ENCODE results near the gene SPATA18.
"Not testable (repeated sequence)": the region's sequence is repeated elsewhere in the genome, so short reads cannot be mapped to it uniquely, and the experiment has no call there.

The SPATA18 gene

DNA sequence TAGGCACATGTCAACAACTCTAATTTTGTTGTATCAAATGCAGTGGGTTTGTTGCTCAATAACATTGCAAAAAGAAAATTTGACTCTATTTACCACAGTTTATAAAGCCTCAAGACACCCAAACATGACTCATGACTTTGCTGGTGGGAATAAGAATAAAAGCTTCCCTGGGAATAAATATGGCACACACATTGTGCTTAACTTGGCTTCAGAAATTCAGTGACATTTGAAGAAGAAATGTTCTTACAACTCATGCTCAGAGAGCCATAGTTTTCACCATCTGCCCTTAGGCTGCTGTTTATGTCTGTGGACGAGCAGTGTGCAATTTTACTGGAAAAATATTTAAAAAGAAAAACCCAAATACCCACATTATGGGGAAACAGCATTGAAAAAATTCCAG is 60.9 kb downstream of the SPATA18 start:
- Histone ChIP-seq H3K36me3 (ENCODE audit: control insufficient read depth, low read depth, low read length) (no peaks in the 10 kb centered on the region), H3K27me3 (ENCODE audit: control insufficient read depth, insufficient read depth, low read length) (no peaks in the 10 kb centered on the region), H3K27ac (ENCODE audit: low read length) (no peak overlapping the region), H3K9ac (ENCODE audit: low read length) (no peak overlapping the region), H3K4me3 (ENCODE audit: low read length) (no peak overlapping the region), H3K4me1 (ENCODE audit: control insufficient read depth, low read depth, low read length) (no peaks in the 10 kb centered on the region), H3K9me3 (ENCODE audit: control insufficient read depth, low read depth, low read length) (no peaks in the 10 kb centered on the region)

DNA sequence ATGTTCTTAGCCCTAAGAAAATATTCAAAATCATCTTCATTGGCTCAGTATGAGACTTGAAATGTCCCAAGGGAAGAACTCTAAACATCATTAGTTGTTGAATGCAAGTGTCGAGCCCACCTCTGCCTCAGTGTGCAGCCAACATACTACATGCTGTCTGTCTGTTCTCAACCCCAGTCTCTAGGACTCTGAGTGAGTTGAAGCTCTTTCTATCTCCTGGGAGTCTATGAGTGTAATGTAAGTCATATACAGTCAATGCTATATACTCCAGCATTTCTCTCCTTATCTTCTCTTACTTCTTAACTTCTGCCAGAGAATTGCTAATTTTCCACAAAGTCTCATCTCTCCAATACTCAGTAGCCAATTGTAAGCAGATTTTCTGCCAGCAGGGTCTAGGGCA is 61.3 kb downstream of the SPATA18 start:
- Histone ChIP-seq H3K9me3 (ENCODE audit: control insufficient read depth, low read depth, low read length) (no peaks in the 10 kb centered on the region), H3K4me1 (ENCODE audit: control insufficient read depth, low read depth, low read length) (no peaks in the 10 kb centered on the region), H3K9ac (ENCODE audit: low read length) (no peak overlapping the region), H3K36me3 (ENCODE audit: control insufficient read depth, low read depth, low read length) (no peaks in the 10 kb centered on the region), H3K27me3 (ENCODE audit: control insufficient read depth, insufficient read depth, low read length) (no peaks in the 10 kb centered on the region), H3K27ac (ENCODE audit: low read length) (no peak overlapping the region), H3K4me3 (ENCODE audit: low read length) (no peak overlapping the region)

DNA sequence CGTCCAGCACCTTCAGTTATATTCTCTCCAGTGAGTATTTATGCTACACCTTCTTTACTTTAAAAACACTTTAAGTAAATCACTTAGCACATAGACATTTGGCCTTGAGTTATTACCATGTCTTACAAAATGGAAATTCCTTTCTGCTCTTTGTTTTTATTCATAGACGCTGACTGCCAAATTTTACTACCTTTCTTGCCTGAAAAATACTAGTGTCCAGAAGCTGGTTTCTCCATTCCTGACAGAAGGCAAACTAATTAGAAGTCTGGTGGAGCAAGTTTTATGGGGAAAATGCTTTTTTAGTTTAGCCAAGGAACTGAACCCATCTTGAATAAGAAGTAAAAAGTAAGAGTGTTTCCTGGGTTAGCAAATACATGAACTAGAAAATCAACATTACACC is 65.5 kb downstream of the SPATA18 start:
- H3K27ac ChIP-seq (ENCODE audit: low read length), result no peak overlapping the region
- no peak overlapping the region for H3K9ac ChIP-seq (ENCODE audit: low read length)
- no peaks in the 10 kb centered on the region for H3K9me3 ChIP-seq (ENCODE audit: control insufficient read depth, low read depth, low read length)
- no peaks in the 10 kb centered on the region for H3K36me3 ChIP-seq (ENCODE audit: control insufficient read depth, low read depth, low read length)
- H3K4me3 ChIP-seq (ENCODE audit: low read length), result no peak overlapping the region
- H3K4me1 ChIP-seq (ENCODE audit: control insufficient read depth, low read depth, low read length), result no peaks in the 10 kb centered on the region
- H3K27me3 ChIP-seq (ENCODE audit: control insufficient read depth, insufficient read depth, low read length), result no peaks in the 10 kb centered on the region

DNA sequence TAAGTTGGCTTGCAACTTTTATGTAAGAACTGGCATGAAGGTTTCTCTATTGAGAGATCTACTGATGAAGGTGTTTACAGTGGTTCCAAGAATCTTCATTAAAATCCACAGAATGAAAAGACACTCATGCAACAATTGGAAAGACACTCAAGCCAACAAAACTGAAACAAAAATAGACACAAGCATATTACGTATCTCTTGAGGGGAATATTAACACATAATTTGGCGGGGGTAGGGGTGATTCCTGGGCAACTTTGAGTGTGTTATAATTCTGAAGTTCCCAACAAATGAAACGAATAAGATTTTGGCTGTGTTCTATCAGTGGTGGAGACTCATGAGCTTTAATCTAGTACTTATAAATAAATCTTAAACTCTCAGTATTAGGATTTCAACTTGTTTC is 75.1 kb downstream of the SPATA18 start:
- H3K4me3 ChIP-seq (ENCODE audit: low read length), result no peak overlapping the region
- no peaks in the 10 kb centered on the region for H3K9me3 ChIP-seq (ENCODE audit: control insufficient read depth, low read depth, low read length)
- H3K9ac ChIP-seq (ENCODE audit: low read length), result no peak overlapping the region
- peaks cover 7% of the 10 kb centered on the region for H3K4me1 ChIP-seq (ENCODE audit: control insufficient read depth, low read depth, low read length)
- H3K27me3 ChIP-seq (ENCODE audit: control insufficient read depth, insufficient read depth, low read length), result no peaks in the 10 kb centered on the region
- no peaks in the 10 kb centered on the region for H3K36me3 ChIP-seq (ENCODE audit: control insufficient read depth, low read depth, low read length)
- H3K27ac ChIP-seq (ENCODE audit: low read length), result no peak overlapping the region

DNA sequence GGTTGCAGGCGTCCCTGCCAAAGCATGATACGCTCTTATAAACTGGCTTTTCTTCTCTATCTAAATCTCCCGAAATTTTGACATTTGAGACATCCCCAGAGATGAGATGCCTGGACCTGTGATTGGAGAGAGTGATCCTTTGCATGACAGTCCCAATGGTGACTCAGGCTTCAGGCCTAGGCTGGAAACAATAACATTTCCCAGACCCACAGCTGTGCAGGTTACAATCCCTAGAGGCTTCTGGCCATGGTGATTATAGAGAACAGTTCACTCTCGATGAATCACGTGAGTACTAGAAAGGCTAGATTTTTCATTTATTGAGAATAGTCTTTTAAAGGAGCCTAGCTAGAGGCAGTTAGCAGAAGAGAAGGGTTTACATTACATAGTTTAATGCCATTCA is 75.9 kb downstream of the SPATA18 start:
- H3K4me3 ChIP-seq (ENCODE audit: low read length), result no peak overlapping the region
- H3K27me3 ChIP-seq (ENCODE audit: control insufficient read depth, insufficient read depth, low read length), result no peaks in the 10 kb centered on the region
- H3K36me3 ChIP-seq (ENCODE audit: control insufficient read depth, low read depth, low read length), result no peaks in the 10 kb centered on the region
- no peak overlapping the region for H3K9ac ChIP-seq (ENCODE audit: low read length)
- H3K27ac ChIP-seq (ENCODE audit: low read length), result no peak overlapping the region
- H3K9me3 ChIP-seq (ENCODE audit: control insufficient read depth, low read depth, low read length), result no peaks in the 10 kb centered on the region
- peaks cover 7% of the 10 kb centered on the region for H3K4me1 ChIP-seq (ENCODE audit: control insufficient read depth, low read depth, low read length)

DNA sequence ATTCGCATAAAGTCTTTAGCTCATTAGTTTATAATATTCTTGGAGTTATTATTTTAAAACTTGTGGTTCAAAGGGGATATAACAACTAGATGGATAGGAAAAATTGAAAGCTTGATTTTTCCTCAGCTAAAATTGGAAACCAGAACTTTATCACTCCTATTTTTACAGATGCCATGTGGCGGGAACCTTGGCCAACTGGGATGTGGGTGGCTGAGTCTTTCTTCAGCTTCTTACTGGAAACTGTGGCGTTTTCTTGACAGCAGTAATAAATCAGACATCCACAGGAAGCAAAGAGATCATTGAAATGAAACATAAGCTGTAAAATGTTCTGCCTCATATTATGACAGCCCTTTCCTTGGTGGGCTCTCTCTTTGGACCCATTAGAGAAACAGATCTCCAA is 84.1 kb downstream of the SPATA18 start:
- H3K9ac ChIP-seq (ENCODE audit: low read length), result no peak overlapping the region

DNA sequence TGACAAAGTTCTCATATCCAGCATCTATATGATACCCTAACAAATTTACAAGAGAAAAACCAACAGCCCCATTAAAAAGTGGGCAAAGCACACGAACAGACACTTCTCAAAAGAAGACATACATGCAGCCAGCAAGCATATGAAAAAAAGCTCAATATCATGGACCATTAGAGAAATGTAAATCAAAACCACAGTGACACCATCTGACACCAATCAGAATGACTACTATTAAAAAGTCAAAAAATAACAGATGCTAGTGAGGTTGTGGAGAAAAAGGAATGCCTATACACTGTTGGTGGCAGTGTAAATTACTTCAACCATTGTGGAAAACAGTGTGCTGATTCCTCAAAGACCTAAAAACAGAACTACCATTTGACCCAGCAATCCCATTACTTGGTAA is 86.0 kb downstream of the SPATA18 start:
- not testable (repeated sequence) for H3K27me3 ChIP-seq (ENCODE audit: control insufficient read depth, insufficient read depth, low read length)

More for the DNA sequence above, 84.1 kb downstream of the SPATA18 start:
- Histone ChIP-seq H3K4me1 (ENCODE audit: control insufficient read depth, low read depth, low read length) (no peaks in the 10 kb centered on the region), H3K27me3 (ENCODE audit: control insufficient read depth, insufficient read depth, low read length) (no peaks in the 10 kb centered on the region), H3K9me3 (ENCODE audit: control insufficient read depth, low read depth, low read length) (no peaks in the 10 kb centered on the region), H3K36me3 (ENCODE audit: control insufficient read depth, low read depth, low read length) (no peaks in the 10 kb centered on the region), H3K27ac (ENCODE audit: low read length) (no peak overlapping the region), H3K4me3 (ENCODE audit: low read length) (no peak overlapping the region)

DNA sequence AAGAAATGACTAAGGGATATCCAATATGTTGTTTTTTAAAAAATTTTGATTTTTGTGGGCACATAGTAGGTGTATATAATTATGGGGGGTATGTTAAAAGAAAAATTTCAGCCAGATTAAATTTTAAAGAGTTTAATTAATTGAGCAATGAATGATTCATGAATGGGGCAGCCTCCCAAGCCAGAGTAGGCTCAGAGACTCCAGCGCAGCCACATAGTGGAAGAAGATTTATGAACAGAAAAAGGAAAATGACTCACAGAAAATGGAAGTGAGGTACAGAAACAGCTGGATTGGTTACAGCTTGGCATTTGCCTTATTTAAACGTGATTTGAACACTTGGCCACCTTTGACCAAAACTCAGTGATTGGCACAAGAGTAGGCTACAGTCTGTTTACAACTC is 91.7 kb downstream of the SPATA18 start:
- no peaks in the 10 kb centered on the region for H3K4me1 ChIP-seq (ENCODE audit: control insufficient read depth, low read depth, low read length)
- H3K27ac ChIP-seq (ENCODE audit: low read length), result no peak overlapping the region
- no peaks in the 10 kb centered on the region for H3K36me3 ChIP-seq (ENCODE audit: control insufficient read depth, low read depth, low read length)
- H3K9me3 ChIP-seq (ENCODE audit: control insufficient read depth, low read depth, low read length), result no peaks in the 10 kb centered on the region
- H3K4me3 ChIP-seq (ENCODE audit: low read length), result no peak overlapping the region
- H3K27me3 ChIP-seq (ENCODE audit: control insufficient read depth, insufficient read depth, low read length), result no peaks in the 10 kb centered on the region
- no peak overlapping the region for H3K9ac ChIP-seq (ENCODE audit: low read length)

More for the DNA sequence above, 86.0 kb downstream of the SPATA18 start:
- not testable (repeated sequence) for H3K9ac ChIP-seq (ENCODE audit: low read length); H3K27ac ChIP-seq (ENCODE audit: low read length); H3K4me3 ChIP-seq (ENCODE audit: low read length); H3K36me3 ChIP-seq (ENCODE audit: control insufficient read depth, low read depth, low read length); H3K4me1 ChIP-seq (ENCODE audit: control insufficient read depth, low read depth, low read length); H3K9me3 ChIP-seq (ENCODE audit: control insufficient read depth, low read depth, low read length)

DNA sequence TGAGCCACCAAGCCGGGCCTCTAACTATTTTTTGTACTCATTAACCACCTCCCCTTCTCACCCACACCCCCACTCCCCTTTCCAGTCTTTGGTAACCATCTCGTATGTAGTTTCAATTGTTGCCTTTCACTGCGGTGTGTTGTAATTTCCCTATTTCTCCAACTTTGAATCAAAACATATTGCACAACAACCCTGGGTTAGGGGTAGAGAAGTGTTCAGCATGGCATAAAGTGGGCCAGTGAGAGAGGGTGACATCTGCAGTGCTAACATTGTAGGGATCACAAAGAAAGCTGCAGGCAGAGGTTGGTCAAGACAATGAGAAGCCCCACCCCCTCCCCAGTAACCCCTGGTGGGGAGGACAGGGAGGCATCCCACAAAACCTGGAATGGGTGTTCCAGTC is 92.7 kb downstream of the SPATA18 start:
- Histone ChIP-seq H3K9ac (ENCODE audit: low read length) (no peak overlapping the region), H3K9me3 (ENCODE audit: control insufficient read depth, low read depth, low read length) (no peaks in the 10 kb centered on the region), H3K27me3 (ENCODE audit: control insufficient read depth, insufficient read depth, low read length) (no peaks in the 10 kb centered on the region), H3K36me3 (ENCODE audit: control insufficient read depth, low read depth, low read length) (no peaks in the 10 kb centered on the region), H3K27ac (ENCODE audit: low read length) (no peak overlapping the region), H3K4me1 (ENCODE audit: control insufficient read depth, low read depth, low read length) (no peaks in the 10 kb centered on the region), H3K4me3 (ENCODE audit: low read length) (no peak overlapping the region)

DNA sequence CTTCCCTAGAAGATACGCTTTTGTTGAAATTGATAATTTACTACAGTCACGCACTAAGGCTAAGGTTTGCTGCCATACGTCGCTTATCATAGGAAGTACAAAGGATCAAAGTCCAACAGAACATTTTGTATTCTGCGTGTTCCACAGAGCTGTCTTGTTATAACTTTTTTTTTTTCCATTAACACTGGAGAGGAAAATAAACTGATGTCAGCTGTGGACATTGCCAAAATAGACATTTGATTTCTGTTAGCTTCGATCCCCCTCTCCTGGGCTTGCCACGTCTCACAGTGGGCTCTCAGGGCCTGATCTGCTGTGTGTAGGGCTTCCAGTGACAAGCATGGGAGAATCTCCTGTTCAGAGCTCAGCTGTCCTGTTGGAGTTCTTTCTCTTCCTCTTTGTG is 93.3 kb downstream of the SPATA18 start:
- no peaks in the 10 kb centered on the region for H3K27me3 ChIP-seq (ENCODE audit: control insufficient read depth, insufficient read depth, low read length)
- no peaks in the 10 kb centered on the region for H3K4me1 ChIP-seq (ENCODE audit: control insufficient read depth, low read depth, low read length)
- no peak overlapping the region for H3K27ac ChIP-seq (ENCODE audit: low read length)
- H3K4me3 ChIP-seq (ENCODE audit: low read length), result no peak overlapping the region
- no peaks in the 10 kb centered on the region for H3K9me3 ChIP-seq (ENCODE audit: control insufficient read depth, low read depth, low read length)
- no peak overlapping the region for H3K9ac ChIP-seq (ENCODE audit: low read length)
- no peaks in the 10 kb centered on the region for H3K36me3 ChIP-seq (ENCODE audit: control insufficient read depth, low read depth, low read length)

All from iPS-18a (cell line).